ENCODE measurements around the gene ERBB4.

DNA sequence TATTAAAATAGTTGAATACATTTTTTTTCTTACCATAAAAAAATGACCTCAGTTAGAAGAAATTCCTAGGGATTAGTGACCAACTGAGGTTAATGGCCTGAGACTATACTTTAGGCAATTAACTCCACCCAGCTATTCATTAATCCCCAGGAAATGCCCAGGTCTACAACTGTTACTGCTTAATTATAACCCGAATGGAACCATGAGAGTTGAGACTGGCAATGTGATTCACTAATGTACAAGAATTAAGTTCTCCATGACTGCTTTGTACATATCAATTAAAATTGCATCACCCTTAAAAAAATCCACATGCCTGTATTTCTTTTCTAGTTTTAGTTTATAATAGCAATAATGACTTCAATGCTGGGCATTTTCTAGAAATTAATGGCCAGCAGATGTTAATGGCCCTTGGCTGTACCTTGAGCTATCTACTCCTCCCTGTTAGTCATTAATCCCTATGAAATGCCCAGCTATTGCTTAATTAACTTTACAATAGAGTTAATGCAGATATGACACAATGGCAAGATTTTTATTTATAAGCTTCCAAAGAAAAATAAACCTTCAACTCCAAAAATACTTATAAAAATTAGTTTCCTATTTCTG lies 44.1 kb downstream of the ERBB4 start:
- TF ChIP-seq, protein P1, sequence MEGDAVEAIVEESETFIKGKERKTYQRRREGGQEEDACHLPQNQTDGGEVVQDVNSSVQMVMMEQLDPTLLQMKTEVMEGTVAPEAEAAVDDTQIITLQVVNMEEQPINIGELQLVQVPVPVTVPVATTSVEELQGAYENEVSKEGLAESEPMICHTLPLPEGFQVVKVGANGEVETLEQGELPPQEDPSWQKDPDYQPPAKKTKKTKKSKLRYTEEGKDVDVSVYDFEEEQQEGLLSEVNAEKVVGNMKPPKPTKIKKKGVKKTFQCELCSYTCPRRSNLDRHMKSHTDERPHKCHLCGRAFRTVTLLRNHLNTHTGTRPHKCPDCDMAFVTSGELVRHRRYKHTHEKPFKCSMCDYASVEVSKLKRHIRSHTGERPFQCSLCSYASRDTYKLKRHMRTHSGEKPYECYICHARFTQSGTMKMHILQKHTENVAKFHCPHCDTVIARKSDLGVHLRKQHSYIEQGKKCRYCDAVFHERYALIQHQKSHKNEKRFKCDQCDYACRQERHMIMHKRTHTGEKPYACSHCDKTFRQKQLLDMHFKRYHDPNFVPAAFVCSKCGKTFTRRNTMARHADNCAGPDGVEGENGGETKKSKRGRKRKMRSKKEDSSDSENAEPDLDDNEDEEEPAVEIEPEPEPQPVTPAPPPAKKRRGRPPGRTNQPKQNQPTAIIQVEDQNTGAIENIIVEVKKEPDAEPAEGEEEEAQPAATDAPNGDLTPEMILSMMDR (IDR thresholded peaks at IDR 0.05): no peak
- TF ChIP-seq POLR2A (IDR thresholded peaks at IDR 0.05): no peak

Data from transverse colon (tissue), 3 donors.